Tracheal epithelial cell (primary cell): ENCODE data around the gene MS4A8. TPM values are rescaled to one million over a fixed set of nuclear protein-coding genes. Genes with fewer than 3 reads are reported as not detected.

ENCODE experiments used
- total RNA-seq: library from RNA; depleted of rRNA; stranded (reverse); fragments of >200 nt; gene quantifications from 2 replicates; pipeline ENCODE4 v1.2.1, GENCODE V29; 2014

MS4A8 gene
- not detected in 2 replicates for total RNA-seq

DNA sequence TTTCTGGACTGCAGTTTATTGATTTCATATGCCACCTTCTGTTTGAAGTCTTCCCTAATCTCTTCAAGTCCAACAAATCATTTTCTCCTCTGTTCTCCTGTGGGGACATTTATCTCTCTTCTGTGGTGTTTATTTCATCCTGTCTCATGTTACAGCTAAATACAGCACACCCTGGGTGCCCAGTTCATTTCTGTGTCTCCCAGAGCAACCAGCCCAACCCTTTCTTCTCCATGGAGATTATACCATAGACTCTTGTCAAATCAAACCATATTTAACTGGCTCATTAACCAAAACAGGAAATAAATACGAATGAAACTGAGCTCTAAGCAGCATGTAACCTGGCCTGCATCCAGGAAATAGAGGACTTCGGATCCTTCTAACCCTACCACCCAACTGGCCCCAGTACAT lies at the start of gene MS4A8:
Gene MS4A8, plus strand, starts transcription at position 329 of the 408 bp plus-strand sequence. CDS start 1,249 bp downstream, outside the sequence.

GRCh38 chr11:60724420-60724819 lies 25.0 kb downstream of the MS4A8 start, which contains the start of gene MS4A18:
Gene MS4A18 (plus strand): TSS chr11:60724720.

DNA sequence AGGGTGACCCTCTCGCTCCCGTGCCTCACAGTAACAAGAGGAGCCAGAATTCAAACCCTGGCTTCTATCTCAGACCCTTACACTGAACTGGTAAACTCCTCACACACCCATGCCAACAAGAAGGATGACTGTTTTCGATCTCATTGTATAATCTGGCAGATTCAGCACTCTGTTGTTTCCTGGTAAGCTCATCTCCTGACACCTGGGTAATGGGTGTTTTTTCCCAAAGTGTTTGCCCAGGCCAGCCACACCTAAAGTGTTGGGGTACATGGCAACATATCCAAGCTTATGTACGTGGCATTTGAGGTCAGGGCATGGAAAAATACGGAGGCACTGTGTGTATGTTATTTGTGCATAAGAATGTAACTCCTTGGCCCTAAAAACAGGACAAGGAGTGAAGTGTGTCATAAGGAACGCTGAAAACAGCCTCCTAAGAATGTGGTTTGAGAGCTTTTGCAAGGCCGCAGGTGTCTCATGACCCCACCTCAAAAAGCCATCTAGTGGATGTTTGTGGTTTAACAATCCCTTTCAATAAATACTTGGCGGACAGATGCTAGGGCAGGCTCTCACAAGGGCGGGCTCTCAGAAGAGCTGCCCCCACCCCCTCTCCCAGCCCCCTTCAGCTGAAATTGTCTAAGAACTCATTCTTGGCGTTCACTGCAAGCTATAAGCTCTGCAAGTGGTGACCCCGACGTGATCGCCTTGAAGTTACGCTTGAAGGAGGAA lies 57.1 kb downstream of the MS4A8 start, which contains the start of gene MS4A15:
Gene MS4A15, plus strand, starts transcription at position 561 of the 726 bp plus-strand sequence. CDS start 6,867 bp downstream, outside the sequence.

Other genes starting within 250 kb of the MS4A8 start
- gene MS4A1, start 243.8 kb upstream of the MS4A8 start, total RNA-seq: not detected in 2 replicates
- gene MS4A12, start 206.8 kb upstream of the MS4A8 start, total RNA-seq: not detected in 2 replicates
- gene MS4A13, start 184.2 kb upstream of the MS4A8 start, total RNA-seq: not detected in 2 replicates
- gene MS4A18, start 25.1 kb downstream of the MS4A8 start, total RNA-seq: not detected in 2 replicates
- gene MS4A15, start 57.3 kb downstream of the MS4A8 start, total RNA-seq: not detected in 2 replicates
- gene MS4A10, start 85.7 kb downstream of the MS4A8 start, total RNA-seq: not detected in 2 replicates
- gene CCDC86, start 142.5 kb downstream of the MS4A8 start, total RNA-seq: 14.5 and 17.6 TPM in 2 replicates
- gene PTGDR2, start 156.3 kb downstream of the MS4A8 start, total RNA-seq: not detected in 2 replicates
- not detected in 2 replicates for gene ZP1, start 167.9 kb downstream of the MS4A8 start, total RNA-seq
- 38.8 and 71.6 TPM in 2 replicates for gene PRPF19, start 207.0 kb downstream of the MS4A8 start, total RNA-seq
- 14.7 and 17.4 TPM in 2 replicates for gene TMEM109, start 214.5 kb downstream of the MS4A8 start, total RNA-seq
- 32.4 and 208 TPM in 2 replicates for gene TMEM132A, start 224.8 kb downstream of the MS4A8 start, total RNA-seq